Stimulated activated naive CD4-positive, alpha-beta T cell (primary cell): Measurements from ENCODE around the gene CALML4.
"Not testable (repeated sequence)": the region's sequence is repeated elsewhere in the genome, so short reads cannot be mapped to it uniquely, and the experiment has no call there.

Experiments
- DNase-seq, 6 experiments: peaks; one replicate each; lab custom pipeline; 2025; lab: John Stamatoyannopoulos, UW

Gene CALML4

GRCh38 chr15:68190048-68190447 lies 15.1 kb downstream of the CALML4 start:
- no peak for DNase-seq

GRCh38 chr15:68188647-68189046 lies 16.5 kb downstream of the CALML4 start:
- no peak for DNase-seq

GRCh38 chr15:68187559-68187958 lies 17.6 kb downstream of the CALML4 start:
- no peak for DNase-seq

- DNase-seq, result no peak
These were observed 18.3 kb downstream of the CALML4 start for GRCh38 chr15:68186671-68187397.

- DNase-seq, result no peak
These were observed 20.3 kb downstream of the CALML4 start for GRCh38 chr15:68184616-68185480.

GRCh38 chr15:68183616-68184315 lies 21.4 kb downstream of the CALML4 start:
- DNase-seq, result no peak

GRCh38 chr15:68177742-68178141 lies 27.4 kb downstream of the CALML4 start:
- DNase-seq, result no peak

DNA sequence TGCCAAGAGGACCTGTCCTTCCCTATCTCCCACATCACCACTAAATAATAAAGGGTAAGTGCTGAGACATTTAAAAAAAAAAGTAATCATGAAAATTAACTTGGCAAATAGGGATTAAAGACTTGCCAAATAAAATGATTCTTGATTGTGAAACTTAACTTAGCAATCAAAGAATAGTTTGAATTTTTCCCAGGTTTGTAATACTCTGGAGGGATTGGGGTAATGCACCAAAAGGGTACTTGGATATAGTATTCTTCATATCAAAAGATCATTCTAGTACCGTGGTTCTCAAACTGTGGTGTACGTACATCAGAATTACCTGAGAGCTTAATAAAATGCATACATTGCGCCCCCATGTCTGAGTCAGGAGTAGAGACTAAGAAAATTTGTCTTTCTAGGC lies 28.5 kb downstream of the CALML4 start:
- DNase-seq, result no peak

DNA sequence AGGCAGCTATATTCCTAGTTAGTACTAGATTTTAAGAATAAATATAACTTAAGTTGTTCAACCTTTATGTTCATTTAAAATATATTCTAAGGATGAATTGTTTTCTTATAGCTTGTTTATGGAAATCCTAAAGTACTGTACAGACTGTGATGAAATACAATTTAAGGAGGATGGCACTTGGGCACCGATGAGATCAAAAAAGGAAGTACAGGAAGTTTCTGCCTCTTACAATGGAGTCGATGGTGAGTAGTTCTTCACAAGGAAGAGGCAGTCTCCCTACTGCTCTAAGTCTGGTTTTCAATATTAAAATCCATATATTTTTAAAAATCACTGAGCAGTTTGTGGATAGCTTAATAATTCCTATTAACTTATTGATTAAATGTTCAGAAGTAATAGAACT lies 29.6 kb downstream of the CALML4 start:
- no peak for DNase-seq

DNA sequence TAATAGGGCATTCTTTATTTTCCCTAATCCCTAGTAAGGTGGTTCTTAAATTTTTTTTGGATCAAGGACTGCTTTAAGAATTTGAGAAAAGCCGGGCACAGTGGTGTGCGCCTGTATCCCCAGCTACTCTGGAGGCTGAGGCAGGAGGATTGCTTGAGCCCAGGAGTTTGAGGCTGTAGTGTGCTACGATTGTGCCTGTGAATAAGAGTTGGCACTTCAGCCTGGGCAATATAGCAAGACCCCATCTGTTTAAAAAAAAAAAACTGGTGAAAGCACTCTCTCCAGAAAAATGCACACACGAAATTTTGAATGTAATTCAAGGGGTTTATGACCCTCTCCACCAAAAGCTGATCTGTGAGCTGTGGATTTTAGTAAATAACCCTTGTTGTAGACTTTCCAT lies 32.0 kb downstream of the CALML4 start:
- DNase-seq, result no peak

- DNase-seq, result not testable (repeated sequence)
These were observed 33.1 kb downstream of the CALML4 start for GRCh38 chr15:68172037-68172436.

DNA sequence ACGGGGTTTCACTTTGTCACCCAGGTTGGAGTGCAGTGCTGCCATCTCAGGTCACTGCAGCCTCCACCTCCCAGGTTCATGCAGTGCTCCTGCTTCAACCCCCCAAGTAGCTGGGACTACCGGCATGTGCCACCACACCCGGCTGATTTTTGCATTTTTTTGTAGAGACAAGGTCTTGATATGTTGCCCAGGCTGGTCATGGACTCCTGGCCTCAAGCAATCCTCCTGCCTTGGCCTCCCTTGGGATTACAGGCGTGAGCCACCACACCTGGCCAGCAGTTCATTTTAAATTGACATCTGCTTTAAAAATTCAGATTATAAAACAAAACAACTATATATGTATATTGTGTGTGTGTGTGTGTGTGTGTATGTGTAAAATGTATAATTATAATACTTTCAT lies 38.3 kb downstream of the CALML4 start:
- no peak for DNase-seq

GRCh38 chr15:68163191-68163590 lies 41.9 kb downstream of the CALML4 start:
- DNase-seq, result no peak

DNA sequence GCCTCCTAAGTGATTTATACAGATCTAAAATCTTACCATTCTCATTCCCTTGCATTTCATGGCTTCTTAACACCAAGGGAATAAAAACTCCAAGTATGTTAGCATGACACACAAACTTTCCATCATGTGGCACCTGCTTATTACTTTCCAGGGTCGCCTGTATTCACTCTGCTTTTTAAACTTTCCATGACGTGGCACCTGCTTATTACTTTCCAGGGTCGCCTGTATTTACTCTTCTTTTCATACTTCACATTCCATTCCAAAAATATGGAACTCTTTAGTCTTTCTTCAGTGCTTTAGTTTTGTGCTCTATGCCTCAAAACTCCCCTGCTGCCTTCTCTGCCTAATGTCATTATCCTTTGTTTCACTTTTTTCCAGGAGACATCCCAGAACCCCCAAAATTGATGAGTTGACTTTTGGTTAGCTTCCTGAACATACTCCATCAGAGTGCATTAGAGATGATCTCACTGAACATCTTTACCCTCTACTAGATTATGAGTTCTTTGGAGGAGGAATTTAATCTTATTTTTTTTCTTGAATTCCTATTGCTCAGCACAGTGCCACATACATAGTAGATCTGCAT lies 47.0 kb downstream of the CALML4 start:
- DNase-seq, result no peak

DNA sequence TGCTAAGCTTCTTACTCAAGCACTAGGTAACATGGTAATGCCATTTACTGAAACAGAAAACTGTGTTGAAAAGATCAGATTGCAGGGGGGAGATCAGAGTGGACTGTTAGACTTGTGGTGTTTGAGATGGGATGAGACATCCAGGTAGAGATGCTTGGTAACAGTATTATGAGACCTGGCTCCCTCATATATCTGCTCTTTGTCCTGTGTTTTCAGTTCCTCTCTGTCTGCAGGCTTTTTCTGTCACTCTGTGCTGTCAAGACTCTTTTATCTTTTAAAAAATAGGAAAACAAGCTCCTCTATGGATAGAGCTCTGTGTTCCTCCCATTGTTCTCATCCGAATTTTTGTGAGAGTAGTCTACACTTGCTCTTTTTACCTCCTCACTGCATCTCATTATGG lies 48.1 kb downstream of the CALML4 start:
- no peak for DNase-seq

DNA sequence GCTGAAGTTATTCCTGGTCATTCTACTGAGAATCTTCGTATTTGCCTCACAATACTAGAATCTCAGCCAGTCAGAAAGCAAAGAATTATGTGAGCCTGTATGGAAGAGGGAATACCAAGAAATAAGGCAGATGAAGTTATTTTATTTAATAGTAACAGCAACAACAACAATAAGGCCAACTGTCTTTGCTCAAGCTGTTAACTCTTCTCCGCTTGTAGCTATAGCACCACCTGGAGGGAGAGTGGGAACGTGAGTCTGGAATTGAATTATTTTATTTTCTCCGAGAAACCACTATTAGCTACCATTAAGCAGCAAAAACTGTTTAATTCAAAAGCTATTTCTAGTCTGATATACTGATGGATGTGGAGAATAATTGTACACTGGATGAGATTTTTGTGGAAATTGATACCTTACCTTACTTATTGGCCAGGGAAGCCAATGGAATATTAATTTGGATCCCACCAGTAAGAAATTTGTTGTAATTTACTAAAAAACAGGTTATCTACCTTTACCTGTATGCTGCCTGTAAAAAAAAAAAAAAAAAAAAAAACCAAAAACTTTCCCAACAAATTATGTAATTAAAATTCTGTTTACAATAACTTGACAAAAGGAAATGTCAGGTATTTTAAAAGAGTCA lies 50.1 kb downstream of the CALML4 start:
- DNase-seq, result peak in 3 of 6 experiments; percentile 1 to 30 (median 16)

DNA sequence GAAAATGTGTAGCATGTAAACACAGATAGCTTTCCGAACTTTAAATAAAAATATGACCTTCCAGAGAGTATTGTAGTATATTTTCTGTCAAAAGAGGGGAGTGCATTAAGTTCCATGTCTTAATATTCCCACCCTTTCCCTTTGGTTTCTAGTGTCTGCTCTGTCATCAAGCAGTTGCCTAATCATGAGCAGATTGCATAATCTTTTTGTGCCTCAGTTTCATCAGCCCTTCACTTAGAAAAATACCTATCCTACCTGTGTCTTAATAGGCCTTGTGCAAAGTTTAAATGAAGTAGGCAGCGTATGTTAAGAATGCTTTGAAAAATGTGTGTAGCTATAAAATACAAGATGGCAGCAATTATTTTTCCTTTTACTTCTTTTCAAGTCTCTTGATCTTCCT lies 52.8 kb downstream of the CALML4 start:
- DNase-seq, result no peak

GRCh38 chr15:68151277-68151676 lies 53.9 kb downstream of the CALML4 start:
- no peak for DNase-seq

- no peak for DNase-seq
These were observed 54.9 kb downstream of the CALML4 start for GRCh38 chr15:68150187-68150586.

- no peak for DNase-seq
These were observed 56.1 kb downstream of the CALML4 start for GRCh38 chr15:68149059-68149458.

DNA sequence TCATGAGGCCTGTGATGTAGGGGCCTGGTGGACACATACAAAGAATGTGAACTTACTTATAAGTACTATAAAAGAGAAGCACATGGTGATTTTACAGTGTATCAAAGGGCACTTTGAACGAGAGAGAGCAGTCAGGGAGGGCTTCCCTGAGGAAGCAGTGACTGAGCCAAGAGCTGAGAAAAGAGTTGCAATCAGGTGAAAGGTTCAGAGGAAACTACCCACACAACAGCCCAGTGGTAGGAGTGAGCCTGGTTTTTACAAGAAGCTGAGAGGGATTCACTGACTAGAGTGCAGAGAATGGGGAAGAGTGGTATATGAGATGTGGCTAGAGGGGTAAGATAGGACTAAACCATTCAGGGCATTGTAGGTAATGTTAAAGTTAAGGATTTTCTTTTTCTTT lies 57.1 kb downstream of the CALML4 start:
- no peak for DNase-seq

DNA sequence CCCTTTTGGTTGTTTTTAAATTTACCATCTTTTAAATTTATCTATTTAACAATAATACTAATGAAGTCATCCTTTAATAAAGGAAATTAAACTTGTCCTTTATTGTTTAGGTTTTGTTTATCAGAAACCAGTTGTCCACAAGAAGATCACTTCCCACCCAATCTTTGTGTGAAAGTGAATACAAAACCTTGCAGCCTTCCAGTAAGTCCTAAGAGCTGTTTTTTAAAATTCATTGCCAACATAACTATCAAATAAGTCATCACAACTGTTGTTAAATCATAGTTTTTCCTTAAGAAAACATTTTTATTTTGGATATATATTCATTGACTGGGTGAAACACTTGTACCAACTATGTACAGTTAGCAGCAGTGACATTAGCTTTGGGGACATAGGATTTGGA lies 59.4 kb downstream of the CALML4 start:
- no peak for DNase-seq
